Right lobe of liver (tissue), 4 donors: ENCODE data around the gene UGT1A4.
"Not testable (repeated sequence)": the region's sequence is repeated elsewhere in the genome, so short reads cannot be mapped to it uniquely, and the experiment has no call there.

Experiments used
- CTCF ChIP-seq, 4 donors: fragments of 200-600 bp in 3 of 4; fragments of 450-650 bp in 1 of 4; IDR thresholded peaks; one replicate each; pipeline versions ENCODE4 v1.5.1 to v1.8.0; 2016 to 2022; ENCODE audit warnings: antibody characterized with exemption in 4 of 4, mild to moderate bottlenecking in 2 of 4
- POLR2A ChIP-seq: fragments of 450-650 bp; IDR thresholded peaks from one replicate; pipeline ENCODE4 v1.6.1; 2017; ENCODE audit warnings: antibody characterized with exemption, mild to moderate bottlenecking
- donor health status: DM: no; HTN: no; CAD: no.
- donor health status: DM: no; HTN: no; CAD: no.
- donor health status: DM: no; HTN: yes; CAD: no.

- TF ChIP-seq POLR2A; CTCF (IDR thresholded peaks at IDR 0.05): not testable (repeated sequence)
Measured at GRCh38 chr2:233750689-233751088, 32.2 kb downstream of the UGT1A4 start.
